ENCODE data around the gene MAS1. TPM values are rescaled to one million over a fixed set of nuclear protein-coding genes. Genes with fewer than 3 reads are reported as not detected.
A peak's percentile ranks its signal among the peaks of the same experiment; 100 is the strongest.

MAS1 gene
- polyA plus RNA-seq, 3 donors = 0.01 to 0.04 (median 0.03) TPM

DNA sequence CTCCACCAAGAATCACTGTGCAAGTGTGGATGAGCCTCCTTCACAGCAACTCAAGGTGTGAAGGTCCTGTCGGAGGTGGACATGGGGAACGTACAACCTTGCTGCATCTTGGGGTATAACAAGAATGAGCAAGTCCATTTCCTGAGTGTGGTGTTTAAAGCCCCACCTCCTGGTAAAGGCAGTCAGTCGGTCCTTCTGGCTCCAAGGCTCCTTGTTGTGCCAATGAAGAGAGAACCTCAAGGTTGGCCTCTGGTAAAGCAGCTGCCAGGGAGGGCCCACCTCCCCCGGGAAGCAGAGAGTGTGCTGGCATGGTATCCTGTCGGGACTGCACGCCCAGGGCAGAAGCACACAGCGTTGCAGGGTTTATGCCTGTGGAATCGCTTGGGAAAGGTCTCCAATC, 12.4 kb upstream of the MAS1 start:
- no peak for DNase-seq

DNA sequence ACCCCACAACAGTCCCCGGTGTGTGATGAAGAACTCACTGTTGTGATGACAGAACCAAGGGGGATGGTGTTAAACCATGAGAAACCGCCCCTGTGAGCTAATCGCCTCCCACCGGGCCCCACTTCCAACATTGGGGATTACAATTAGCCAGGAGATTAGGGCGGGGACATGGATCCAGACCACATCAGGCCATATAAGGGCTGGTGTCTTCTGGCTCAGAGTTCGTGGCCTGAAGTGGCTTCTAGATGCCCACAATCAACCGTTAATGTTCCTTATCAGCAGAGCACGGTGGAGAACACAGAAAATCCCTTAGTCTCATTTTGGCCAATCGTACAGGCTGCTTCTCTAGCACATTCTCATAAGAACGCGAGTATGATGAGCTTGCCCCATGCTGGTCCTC, 10.9 kb upstream of the MAS1 start:
- DNase-seq = no peak

DNA sequence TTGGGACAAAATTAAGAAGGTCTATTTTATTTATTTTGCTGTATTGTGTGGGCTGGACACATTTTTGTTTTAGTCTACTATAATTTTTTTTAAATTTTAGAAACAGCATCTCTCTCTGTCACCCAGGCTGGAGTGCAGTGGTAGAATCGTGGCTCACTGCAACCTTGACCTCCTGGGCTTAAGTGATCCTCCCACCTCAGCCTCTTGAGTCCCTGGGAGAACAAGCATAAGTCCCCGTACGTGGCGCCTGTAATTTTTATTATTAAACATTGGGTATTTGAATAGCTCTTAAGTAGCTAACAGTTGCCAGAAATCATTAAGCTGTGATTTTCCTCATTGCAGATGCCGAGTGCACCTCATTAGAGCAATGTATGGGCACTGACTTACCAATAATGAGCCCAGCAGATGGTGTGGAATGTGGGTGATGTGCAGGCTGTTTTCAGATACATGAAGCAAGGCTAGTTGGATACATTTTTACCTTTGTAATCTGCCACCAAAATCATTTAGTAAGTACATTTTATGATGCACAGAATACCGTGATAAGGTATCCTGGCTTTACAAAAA, 10.3 kb upstream of the MAS1 start:
- no peak for DNase-seq

DNA sequence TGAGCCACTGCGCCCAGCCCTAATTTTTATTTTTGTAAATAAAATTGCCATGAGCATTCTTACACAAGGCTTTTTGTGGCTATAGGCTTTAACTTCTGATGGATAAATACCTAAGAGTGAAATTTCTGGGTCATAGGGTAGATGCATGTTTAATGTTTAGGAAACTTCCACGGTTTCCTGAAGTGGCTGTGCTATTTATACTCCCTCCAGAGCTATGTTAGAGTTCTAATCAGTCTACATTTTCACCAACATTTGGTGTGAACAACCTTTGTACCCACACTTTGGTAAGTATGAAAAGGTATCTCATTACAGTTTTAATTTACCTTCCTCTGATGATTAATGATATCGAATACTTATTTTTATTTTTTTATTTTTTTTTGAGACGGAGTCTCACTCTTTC, 6.1 kb upstream of the MAS1 start:
- DNase-seq = no peak

DNA sequence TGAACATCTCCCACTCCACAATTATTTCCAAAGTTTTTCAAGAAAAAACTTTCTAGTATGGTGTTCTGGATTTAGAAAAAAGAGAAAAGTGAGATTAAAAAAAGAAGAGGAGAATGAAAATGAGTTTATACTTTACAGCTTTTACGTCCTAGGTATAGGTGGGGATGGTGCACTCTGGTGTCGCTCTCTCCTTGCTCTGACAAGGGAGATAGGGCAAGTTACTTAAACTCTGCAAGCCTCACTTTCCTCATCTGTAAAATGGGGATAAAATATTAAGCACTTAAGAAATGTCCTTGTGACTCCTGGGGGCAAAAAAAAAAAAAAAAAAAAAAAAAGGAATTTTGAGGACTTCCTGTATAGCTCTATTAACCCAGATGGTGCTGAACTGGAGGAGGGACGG, 4.5 kb upstream of the MAS1 start:
- no peak for DNase-seq

DNA sequence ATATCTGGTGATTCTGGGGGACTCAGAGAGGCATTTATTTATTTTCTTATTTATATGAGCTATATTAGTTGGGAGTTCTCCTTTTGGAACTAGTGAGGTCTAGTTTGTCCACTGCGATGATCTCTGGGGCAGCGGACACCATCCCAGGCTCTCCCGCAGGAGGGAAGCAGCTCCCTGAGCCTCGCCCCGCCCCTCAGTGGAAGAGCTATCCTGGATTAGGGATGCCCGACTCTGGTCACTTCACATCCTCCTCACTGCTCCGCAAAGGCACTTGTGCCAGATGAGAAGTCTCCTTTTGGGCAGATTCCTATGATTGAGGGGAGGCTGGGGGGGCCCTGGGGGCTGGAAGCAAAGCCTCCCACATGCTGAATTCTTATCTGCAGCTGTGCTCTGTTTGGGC, 3.6 kb upstream of the MAS1 start:
- no peak for DNase-seq

DNA sequence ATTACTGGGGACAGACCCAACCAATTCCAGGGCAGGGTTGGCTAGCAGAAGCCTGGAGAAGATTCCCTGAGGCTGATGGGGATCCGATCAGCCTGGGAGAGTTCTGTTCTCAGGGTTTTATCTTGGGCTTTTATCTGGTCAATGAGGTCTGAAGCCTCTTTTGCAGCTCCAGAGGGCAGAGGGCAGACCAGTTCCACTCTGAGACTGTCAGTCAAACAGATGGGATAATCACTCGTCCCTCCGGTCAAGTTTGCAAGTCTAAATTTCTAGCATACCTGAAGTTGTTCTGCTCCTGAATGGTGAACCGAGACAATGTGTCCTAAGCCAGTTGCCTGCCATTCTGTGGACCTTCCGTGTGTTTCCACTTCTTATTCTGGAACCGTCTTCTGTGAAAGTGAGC, 3.0 kb upstream of the MAS1 start:
- no peak for DNase-seq

DNA sequence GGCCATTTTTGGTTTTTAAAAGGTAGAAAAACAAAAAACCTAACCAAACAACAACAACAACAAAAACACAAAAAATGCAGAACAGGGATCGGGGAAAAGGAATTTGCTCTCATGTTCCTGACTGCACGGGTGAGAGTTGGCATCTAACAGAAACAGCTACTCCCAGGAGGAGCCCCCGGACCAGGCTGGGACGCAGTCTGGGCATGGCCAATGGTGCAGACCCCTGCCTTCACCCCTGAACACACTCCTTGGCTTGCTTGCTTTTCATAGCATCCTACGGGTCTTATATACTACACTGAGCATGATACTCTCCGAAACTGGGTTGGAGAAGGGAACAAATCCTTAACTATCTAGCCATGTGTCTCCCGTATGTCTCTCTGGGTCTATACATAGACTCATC, 587 bp upstream of the MAS1 start:
- no peak for DNase-seq

DNA sequence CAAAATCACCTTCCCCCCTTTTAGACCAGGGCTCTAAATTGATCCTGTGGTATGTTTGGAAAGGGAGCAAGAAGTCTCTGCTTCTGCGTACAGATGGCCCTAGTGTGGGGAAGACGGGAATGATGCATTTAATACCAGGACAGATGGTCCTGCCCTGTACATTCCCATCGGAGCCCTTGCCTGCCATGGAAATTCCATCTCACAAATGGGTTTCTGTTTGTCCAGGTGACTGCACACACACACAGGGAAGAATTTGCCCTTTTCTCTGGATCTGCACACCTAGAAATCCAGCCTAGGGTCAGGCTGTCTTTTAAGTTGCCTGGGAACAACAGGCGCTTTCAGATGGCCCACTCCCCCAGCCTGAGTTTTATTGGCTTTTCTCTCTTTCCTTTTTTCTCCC, 1.3 kb downstream of the MAS1 start:
- DNase-seq = no peak

DNA sequence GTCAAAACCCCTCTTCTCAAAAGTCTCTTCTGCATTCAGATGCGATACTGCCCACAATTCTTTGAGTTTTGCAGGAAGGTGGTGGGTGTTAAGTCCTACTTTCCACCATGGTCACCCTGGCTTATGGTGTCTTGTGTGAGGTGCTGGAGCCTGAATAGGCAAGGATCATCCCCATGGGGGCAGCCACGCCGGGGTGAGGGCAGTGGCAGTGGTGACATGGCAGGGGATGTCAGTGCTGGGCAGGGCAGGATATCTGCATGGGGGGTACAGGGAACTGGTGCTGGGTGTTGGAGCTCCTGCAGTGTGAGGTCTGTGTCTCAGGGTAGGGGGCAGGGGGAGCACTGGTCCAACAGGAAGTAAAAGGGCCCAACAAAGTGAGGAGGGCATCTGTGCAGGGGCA, 2.3 kb downstream of the MAS1 start:
- DNase-seq = no peak

DNA sequence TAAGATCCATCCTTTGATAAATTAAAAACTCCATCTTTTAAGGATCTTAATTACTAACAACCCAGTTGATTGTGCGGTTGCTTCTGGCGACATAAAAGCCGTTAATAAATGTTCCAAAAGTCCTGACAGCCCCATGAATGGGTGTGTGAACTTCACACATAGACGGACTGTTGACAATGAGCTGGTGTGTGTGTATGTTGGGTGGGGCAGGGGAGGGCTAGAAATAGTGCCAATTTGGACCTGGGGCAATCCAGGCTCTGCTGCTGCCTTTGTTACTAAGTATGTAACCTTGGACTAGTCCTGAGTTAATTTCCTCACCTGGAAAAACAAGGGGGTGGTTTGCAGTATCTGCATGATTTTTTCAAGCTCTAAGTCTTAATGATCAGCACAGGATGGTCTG, 4.2 kb downstream of the MAS1 start:
- no peak for DNase-seq

DNA sequence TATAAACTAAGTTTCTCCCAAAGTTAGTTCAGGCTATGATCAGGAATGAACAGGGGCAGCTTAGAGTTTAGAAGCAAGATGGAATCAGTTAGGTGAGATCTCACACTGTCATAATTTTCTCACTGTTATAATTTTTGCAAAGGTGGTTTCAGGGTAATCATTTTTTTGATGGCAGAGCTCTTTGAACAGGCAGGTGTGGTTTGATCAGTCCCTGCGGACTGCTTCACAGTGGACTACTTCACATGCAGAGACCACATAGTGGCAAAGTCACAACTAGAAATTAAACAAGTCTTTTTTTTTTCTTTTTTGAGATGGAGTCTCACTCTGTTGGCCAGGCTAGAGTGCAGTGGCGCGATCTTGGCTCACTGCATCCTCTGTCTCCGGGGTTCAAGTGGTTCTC, 6.8 kb downstream of the MAS1 start:
- no peak for DNase-seq

DNA sequence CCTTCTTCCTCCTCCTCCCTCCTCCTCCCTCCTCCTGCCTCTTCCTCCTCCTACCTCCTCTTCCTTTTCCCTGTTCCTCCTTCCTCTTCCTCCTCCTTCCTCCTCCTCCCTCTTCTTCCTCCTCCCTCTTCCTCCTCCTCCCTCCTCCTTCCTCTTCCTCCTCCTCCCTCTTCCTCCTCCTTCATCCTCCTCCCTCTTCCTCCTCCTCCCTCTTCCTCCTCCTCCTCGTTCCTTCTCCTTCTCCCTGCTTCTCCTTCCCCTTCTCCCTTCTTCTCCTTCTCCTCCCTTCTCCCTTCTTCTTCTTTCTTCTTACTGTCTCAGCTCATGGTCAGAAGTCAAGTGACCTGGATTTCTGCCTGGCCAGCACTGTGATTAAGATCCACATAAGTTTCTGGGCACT, 7.7 kb downstream of the MAS1 start:
- DNase-seq = no peak

DNA sequence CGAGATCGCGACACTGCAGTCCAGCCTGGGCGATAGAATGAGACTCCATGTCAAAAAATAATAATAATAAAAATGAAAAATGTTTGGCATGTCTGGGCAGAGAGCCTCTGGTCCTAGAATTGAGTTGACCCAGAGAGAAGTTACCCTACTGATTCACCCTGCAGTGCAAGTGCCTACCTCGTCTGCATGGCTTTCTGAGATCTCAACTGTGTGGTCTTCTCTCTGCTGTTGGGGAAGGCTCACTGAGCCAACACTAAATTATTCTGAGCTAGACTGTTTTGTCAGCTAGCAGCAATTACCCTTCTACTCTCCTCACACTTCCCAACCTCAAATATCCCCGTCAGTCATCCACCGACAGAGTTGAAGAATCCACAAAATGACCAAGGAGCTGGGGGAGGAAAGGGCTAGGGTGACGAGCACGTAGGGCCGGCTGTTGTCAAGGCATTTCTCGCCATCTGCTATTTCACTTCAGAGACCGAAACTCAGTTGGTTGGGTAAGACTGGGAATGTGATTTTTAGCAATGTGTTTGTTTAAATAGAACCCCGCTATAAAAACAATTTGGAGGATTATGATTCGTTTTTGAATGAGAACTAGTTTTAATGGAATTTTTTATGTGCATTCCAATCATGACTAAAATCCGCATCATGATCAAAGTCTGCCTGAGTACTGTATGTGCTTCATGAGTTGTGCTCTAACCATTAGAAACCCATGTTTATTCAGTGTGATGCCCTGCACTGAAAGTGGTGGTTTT, 9.4 kb downstream of the MAS1 start:
- DNase-seq = peak; percentile 29

DNA sequence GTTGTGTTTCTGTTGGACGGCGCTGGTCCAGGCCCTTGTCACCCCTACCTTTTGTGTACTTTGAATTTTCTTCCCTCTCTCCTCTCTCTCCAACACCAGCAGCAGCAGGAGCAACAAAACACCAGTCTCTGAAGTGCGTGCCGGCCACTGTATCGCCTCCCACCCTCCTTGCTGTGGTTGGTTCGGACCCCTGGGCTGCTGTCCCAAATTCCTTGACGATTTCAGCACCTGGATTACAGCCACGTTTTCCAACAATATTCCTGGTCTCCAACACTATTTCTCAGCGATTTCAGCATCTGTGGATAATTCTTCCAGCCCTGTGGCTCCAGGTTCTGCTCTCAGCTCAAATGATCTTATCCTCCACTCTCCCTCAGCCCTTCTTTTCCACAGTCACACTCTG, 11.8 kb downstream of the MAS1 start:
- no peak for DNase-seq

DNA sequence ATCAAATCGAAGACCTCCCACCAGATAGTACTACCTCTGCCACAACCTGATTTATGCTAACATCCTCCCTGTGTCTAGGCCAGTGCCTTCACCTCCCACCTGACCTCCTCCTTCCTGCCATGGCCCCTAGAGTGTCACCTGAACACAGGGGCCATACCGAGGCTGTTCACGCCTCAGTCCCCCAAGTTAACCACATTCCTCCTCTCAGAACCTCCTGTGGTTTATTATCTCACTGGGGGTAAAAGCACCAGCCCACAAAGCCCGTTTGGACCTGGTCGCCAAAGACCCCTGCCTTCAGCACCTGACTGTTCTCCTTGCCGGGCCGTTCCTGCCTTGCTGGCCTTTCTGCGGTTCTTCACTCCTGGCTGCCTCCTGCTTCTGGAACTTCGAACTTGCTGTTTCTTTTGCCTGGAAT, 13.7 kb downstream of the MAS1 start:
- DNase-seq = no peak

DNA sequence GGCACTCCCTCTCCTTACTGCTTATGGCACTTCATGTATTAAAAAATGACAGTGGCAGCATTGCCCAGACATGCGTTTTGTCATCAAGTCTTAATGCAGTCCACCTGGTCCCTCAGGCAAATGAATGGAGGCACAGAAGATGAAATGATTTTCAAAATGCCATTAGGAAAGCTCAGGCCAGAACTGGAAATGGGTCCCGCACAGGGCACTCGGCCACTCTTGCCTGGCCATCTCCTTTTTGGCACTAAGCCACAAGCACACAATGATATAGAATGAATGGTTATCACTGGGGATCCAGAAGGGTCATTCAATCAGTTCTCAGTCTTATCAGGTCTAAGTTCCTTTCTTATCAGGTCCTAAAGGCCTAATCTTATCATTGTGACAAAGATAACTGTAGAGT, 15.6 kb downstream of the MAS1 start:
- DNase-seq = no peak

DNA sequence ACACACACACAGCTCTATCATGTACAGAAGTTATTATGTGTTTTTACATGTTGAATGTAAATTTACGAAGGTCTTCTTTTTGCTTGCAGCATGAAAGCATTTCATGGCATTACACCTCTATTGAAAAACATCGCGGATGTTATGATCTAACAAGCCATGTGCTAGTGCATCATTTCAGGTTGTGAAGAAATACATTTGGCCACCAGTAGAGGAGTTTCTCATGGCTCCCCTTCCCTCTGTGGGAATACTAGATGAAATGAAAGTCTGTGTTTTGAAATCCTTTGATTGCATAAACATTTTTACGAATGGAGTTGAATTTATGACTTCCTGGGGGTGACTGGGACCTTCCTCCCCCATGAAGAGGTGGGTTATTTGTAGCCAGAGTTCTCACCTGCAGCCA, 17.7 kb downstream of the MAS1 start:
- DNase-seq = no peak

DNA sequence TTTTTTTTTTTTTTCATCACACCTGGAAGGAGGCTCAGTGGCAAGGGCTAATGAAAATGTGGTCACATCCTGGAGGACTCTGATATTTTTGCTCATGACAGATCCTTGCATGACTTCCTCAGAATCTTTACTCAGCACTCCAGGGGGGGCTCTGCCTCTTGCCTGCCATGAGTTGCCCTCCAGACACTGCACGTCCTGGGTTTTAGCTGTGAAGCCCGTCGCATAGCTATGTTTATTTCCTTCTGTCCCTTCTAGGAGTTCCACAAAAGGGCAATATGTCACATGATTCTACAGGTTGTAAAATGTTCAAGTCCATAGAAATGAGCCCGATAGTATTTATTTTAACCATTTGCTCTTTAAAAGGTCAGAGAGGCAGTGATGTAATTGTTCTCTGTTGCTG, 18.2 kb downstream of the MAS1 start:
- no peak for DNase-seq

DNA sequence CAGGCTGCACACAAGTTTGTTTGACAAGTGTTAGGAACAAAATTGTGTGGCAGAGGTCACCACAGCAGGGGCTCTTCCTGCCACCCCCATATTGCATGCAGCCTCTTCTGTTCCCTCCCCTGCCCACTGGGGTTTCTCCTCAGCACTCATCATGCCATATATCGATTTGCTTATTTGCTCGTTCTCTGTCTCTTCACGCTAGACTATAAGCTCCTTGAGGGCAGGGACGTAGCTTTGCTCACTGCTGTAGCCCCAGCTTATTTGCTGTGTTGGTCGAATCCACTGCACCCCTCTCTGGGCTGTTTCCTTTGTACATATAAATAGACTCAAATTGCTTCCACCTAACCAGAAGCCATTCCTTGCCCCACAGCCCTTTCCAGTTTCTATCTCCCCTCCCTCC, 19.6 kb downstream of the MAS1 start:
- DNase-seq = no peak

DNA sequence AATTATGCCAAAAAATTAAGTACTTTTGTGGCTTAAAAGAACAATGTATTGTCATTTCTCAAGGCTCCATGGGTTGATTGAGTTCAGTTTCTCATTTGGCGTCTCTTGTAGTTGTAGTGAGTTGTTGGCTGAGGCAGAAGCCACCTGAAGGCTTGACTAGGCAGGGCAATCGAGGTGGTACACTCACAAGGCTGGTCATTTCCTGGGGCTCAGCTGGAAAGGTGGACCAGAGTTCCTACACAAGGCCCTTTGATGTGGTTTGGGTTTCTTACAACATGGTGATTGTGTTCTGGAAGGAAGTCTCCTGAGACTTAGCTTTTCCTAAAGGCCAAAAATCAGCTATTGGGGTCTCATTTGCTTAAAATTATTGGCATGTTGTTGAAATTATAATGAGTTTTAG, 22.6 kb downstream of the MAS1 start:
- DNase-seq = no peak

DNA sequence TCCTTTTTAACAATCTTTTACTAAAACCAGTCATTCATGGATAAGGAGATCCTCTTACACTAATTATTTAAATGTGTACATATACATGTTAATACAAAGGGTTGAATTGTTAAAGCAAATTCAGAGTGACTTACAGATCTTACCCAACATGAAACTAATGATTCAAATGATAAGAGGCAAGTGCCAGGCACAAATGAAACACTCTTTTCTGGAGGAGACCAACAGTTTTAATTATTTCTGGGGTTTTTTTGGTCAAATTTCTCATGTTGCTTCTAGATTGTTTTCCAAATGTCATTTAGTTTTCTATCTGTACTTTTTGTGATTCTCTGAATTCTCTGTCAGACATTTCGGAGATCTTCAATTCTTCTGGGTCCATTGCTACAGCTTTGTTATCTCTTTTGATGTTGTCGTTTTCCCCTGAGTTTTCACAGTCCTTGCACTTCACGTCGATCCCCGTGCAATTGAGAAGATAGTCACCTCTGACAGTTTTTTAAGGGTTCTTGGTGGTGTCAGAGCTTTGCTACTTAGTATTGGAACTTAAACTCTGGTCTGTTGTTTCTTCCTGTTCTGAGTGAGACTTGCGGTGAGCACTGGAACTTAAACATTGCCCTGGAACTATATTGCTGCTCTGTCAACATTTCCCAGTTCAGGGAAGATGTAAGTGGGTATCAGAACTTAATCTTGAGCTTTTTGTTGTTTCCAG, 23.2 kb downstream of the MAS1 start:
- no peak for DNase-seq

DNA sequence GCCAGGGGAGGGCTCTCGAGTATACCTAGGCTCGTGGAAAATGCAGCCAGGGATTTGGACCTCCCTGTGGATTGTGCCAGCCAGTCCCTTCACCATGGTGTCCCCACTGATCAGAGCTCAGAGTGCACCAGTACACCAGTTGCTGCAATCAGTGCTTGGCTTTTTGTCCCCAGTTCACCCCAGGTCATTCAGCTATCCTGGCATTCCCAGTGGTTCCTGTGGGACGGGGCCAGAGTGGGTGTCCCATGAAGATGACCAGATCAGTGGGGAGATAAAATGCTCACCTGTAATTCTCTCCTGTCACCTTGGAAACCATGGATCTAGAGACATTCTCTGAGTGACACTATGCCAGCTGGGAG, 23.8 kb downstream of the MAS1 start:
- DNase-seq = no peak

DNA sequence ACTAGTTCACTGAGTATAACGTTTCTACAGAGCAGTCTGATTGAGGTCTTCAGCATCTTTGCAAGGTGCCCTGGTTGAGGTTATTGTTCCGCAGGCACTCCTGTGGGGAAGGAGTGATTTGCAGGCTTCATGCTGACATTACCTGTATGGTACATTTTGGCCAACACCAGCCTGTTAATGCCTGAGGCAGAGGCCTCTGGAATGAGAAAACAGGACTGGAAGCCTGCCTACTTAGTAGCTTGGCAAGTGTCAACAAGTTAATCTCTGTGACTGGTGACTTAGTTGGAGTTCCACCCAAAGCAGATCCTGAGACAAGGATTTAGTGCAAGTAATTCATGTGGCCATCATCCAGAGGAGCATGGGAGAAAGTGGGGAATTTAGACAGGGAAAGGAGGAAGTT, 24.6 kb downstream of the MAS1 start:
- DNase-seq = no peak

All from renal pelvis (tissue), 4 donors.